IMR-90 (cell line): ENCODE data around the gene MRPL23. TPM values are rescaled to one million over a fixed set of nuclear protein-coding genes. Genes with fewer than 3 reads are reported as not detected.

Source experiments
- ATAC-seq: fragments of 200-7000 bp; cut with Tn5 transposase; 2 replicates; pipeline ENCODE4 v1.9.1; 2020; ENCODE audit warnings: low read depth, mild to moderate bottlenecking, moderate library complexity
- BruUV-seq: library from RNA; stranded (reverse); fragments of 400-500 nt; replicated peaks from 2 replicates; lab custom pipeline; 2021; lab: Mats Ljungman, UMichigan
- CTCF ChIA-PET: fragments of 300-600 bp; formaldehyde crosslinking; extraction: SDS; loops from one replicate; lab custom pipeline; 2021; ENCODE audit warnings: antibody characterized with exemption; lab: Yijun Ruan, JAX
- POLR2A ChIA-PET: fragments of 300-600 bp; sonication (Branson Sonifier 250); formaldehyde crosslinking; loops from one replicate; lab custom pipeline; 2022; ENCODE audit warnings: antibody characterized with exemption; ENCODE audit not compliant: unreplicated experiment; lab: Charles Lee
- DNase-seq: peaks from one replicate; pipeline ENCODE4 v3.0.0; 2013
- H2AFZ ChIP-seq: replicated peaks from 2 replicates; pipeline ENCODE3; 2013; ENCODE audit warnings: low read length, mild to moderate bottlenecking; ENCODE audit not compliant: poor library complexity
- H2AK5ac ChIP-seq: 2 replicates; pipeline ENCODE4 v1.6.1; 2013; ENCODE audit warnings: low read depth, low read length, inconsistent platforms
- H2AK9ac ChIP-seq: replicated peaks from 2 replicates; pipeline ENCODE3; 2013; ENCODE audit warnings: mild to moderate bottlenecking, low read depth, low read length, moderate library complexity; ENCODE audit not compliant: poor library complexity
- H2BK120ac ChIP-seq: 2 replicates; pipeline ENCODE4 v1.6.1; 2013; ENCODE audit warnings: low read depth, low read length, inconsistent platforms
- H2BK15ac ChIP-seq: 3 replicates; pipeline ENCODE4 v1.6.1; 2013; ENCODE audit warnings: low read depth, low read length, inconsistent platforms
- H2BK20ac ChIP-seq: 2 replicates; pipeline ENCODE4 v1.6.1; 2013; ENCODE audit warnings: low read depth, mild to moderate bottlenecking, inconsistent platforms, low read length, moderate library complexity
- H2BK5ac ChIP-seq: 2 replicates; pipeline ENCODE4 v1.6.1; 2013; ENCODE audit warnings: mild to moderate bottlenecking, low read depth, low read length, inconsistent platforms; ENCODE audit not compliant: poor library complexity, severe bottlenecking
- H3K14ac ChIP-seq: replicated peaks from 2 replicates; pipeline ENCODE4 v1.6.1; 2013; ENCODE audit warnings: low read depth, low read length, inconsistent platforms
- H3K18ac ChIP-seq: 2 replicates; pipeline ENCODE4 v1.6.1; 2013; ENCODE audit warnings: low read depth, low read length, control low read depth
- H3K23ac ChIP-seq: 2 replicates; pipeline ENCODE4 v1.6.1; 2013; ENCODE audit warnings: low read depth, low read length, inconsistent platforms
- H3K27ac ChIP-seq: 2 replicates; pipeline ENCODE4 v1.5.1; 2013; ENCODE audit warnings: mild to moderate bottlenecking, control low read depth, low read length; ENCODE audit not compliant: insufficient read depth
- H3K27me3 ChIP-seq: 2 replicates; pipeline ENCODE4 v1.6.1; 2013; ENCODE audit warnings: low read length; ENCODE audit not compliant: control insufficient read depth, insufficient read depth
- H3K36me3 ChIP-seq: 2 replicates; pipeline ENCODE4 v1.6.1; 2013; ENCODE audit warnings: low read length, mixed read lengths; ENCODE audit not compliant: control insufficient read depth, insufficient read depth
- H3K4ac ChIP-seq: 2 replicates; pipeline ENCODE4 v1.6.1; 2013; ENCODE audit warnings: low read depth, low read length, inconsistent platforms
- H3K4me1 ChIP-seq: 2 replicates; pipeline ENCODE4 v1.6.1; 2013; ENCODE audit warnings: low read length, mixed read lengths; ENCODE audit not compliant: control insufficient read depth, insufficient read depth
- H3K4me2 ChIP-seq: 2 replicates; pipeline ENCODE4 v1.6.1; 2013; ENCODE audit warnings: low read depth, mild to moderate bottlenecking, control low read depth, low read length, moderate library complexity
- H3K4me3 ChIP-seq: 2 replicates; pipeline ENCODE4 v1.5.1; 2013; ENCODE audit warnings: low read depth, mild to moderate bottlenecking, control low read depth, low read length, moderate library complexity; ENCODE audit not compliant: insufficient read depth
- H3K56ac ChIP-seq: 2 replicates; pipeline ENCODE4 v1.6.1; 2013; ENCODE audit warnings: low read length, inconsistent platforms; ENCODE audit not compliant: insufficient read depth; ENCODE audit errors: extremely low read depth
- H3K79me1 ChIP-seq, 2 experiments: 2 replicates each; pipeline ENCODE4 v1.6.1; 2013; ENCODE audit warnings: low read length in 2 of 2, inconsistent platforms in 1 of 2, low read depth in 1 of 2
- H3K9ac ChIP-seq: 2 replicates; pipeline ENCODE4 v1.6.1; 2013; ENCODE audit warnings: low read depth, low read length, control low read depth
- H3K9me1 ChIP-seq: 2 replicates; pipeline ENCODE4 v1.6.1; 2013; ENCODE audit warnings: low read length, inconsistent platforms; ENCODE audit not compliant: insufficient read depth
- H3K9me3 ChIP-seq: 2 replicates; pipeline ENCODE4 v1.6.1; 2013; ENCODE audit warnings: low read length; ENCODE audit not compliant: control insufficient read depth, insufficient read depth
- H4K20me1 ChIP-seq: 2 replicates; pipeline ENCODE4 v1.6.1; 2013; ENCODE audit warnings: low read length, inconsistent platforms; ENCODE audit not compliant: insufficient read depth
- H4K5ac ChIP-seq: 2 replicates; pipeline ENCODE4 v1.6.1; 2013; ENCODE audit warnings: mild to moderate bottlenecking, low read depth, low read length, control low read depth
- H4K8ac ChIP-seq, 2 experiments: 2 replicates each; pipeline ENCODE4 v1.6.1; 2013; ENCODE audit warnings: low read depth in 2 of 2, low read length in 2 of 2, control low read depth in 1 of 2, inconsistent platforms in 1 of 2
- H4K91ac ChIP-seq: 2 replicates; pipeline ENCODE4 v1.6.1; 2013; ENCODE audit warnings: low read depth, low read length, inconsistent platforms; ENCODE audit not compliant: insufficient read depth
- CEBPB ChIP-seq: IDR thresholded peaks from 2 replicates; pipeline ENCODE4 v1.6.1; 2012; ENCODE audit warnings: low read depth, low read length, improper control_type of control experiment
- CTCF ChIP-seq: conservative IDR thresholded peaks from 2 replicates; pipeline ENCODE4 v1.5.1; 2012; ENCODE audit warnings: mild to moderate bottlenecking, low read depth, low read length, improper control_type of control experiment
- FOS ChIP-seq: fragments of 150-350 bp; IDR thresholded peaks from 2 replicates; pipeline ENCODE4 v1.6.1; 2016; ENCODE audit warnings: low read depth, low read length
- MAZ ChIP-seq: IDR thresholded peaks from 2 replicates; pipeline ENCODE4 v1.6.1; 2012; ENCODE audit warnings: low read depth, mild to moderate bottlenecking, low read length, improper control_type of control experiment, moderate library complexity, borderline replicate concordance
- RAD21 ChIP-seq: IDR thresholded peaks from 2 replicates; pipeline ENCODE4 v1.6.1; 2012; ENCODE audit warnings: low read length, improper control_type of control experiment
- WGBS, 2 experiments: methylation state at CpG; one replicate each; pipeline versions ENCODE4 v1.1.5 to v1.1.7; 2013; ENCODE audit warnings: missing lambda C conversion rate in 2 of 2; ENCODE audit not compliant: insufficient read length in 1 of 2; ENCODE audit errors: extremely low coverage in 2 of 2; 5-methylcytosine and 5-hydroxymethylcytosine counted together
- dilution Hi-C: fragments of 300-500 bp; cut with HindIII; formaldehyde crosslinking; loops from one replicate; pipeline ENCODE4 v1.14.3; 2018; ENCODE audit warnings: low sequenced_read_pairs; ENCODE audit not compliant: unreplicated experiment
- in situ Hi-C: fragments of 300-500 bp; cut with MboI; formaldehyde crosslinking; loops from 3 replicates; pipeline ENCODE4 v1.14.3; 2019; ENCODE audit warnings: low sequenced_read_pairs, inconsistent platforms, mixed read lengths
- intact Hi-C: fragments of 100-400 bp; cut with micrococcal nuclease; formaldehyde crosslinking; loops from 2 replicates; pipeline ENCODE4 v1.10.0; 2022
- polyA plus RNA-seq, 3 experiments: library from polyadenylated mRNA; depleted of rRNA; stranded (reverse); fragments of >200 nt; gene quantifications; 2 replicates each; pipeline ENCODE4 v1.2.3, GENCODE V29; 2012; ENCODE audit warnings: low replicate concordance in 1 of 3
- total RNA-seq: library from RNA; depleted of rRNA; stranded (reverse); fragments of >200 nt; gene quantifications from 2 replicates; pipeline ENCODE4 v1.2.3, GENCODE V29; 2012

MRPL23 gene
- total and polyA plus RNA-seq, 2 of the 4 experiments (the other 2 are of a cell fraction), result 68.4 to 114 TPM

- intact Hi-C loops (no loop called here), in situ Hi-C loops (no loop called here), dilution Hi-C loops (no loop called here)
- Histone ChIP-seq H4K91ac (no peak overlapping the region), H2BK15ac (no peak overlapping the region), H2AFZ (no peak overlapping the region), H2BK5ac (no peak overlapping the region), H3K56ac (no peak overlapping the region), H2BK120ac (no peak overlapping the region), H3K36me3 (no peaks in the 10 kb centered on the region), H3K23ac (no peak overlapping the region), H3K18ac (no peak overlapping the region), H3K4me1 (no peaks in the 10 kb centered on the region), H3K4me3 (no peak overlapping the region), H4K5ac (no peak overlapping the region), H2AK9ac (no peak overlapping the region), H2BK20ac (no peak overlapping the region), H3K14ac (no peak overlapping the region), H3K27me3 (no peaks in the 10 kb centered on the region), H3K9me3 (no peaks in the 10 kb centered on the region), H3K9me1 (no peaks in the 10 kb centered on the region), H3K27ac (no peak overlapping the region), H3K4me2 (no peak overlapping the region), H3K79me1 (no peaks in the 10 kb centered on the region), H3K9ac (no peak overlapping the region), H2AK5ac (no peak overlapping the region), H4K20me1 (no peaks in the 10 kb centered on the region), H4K8ac (no peak overlapping the region), H3K4ac (no peak overlapping the region)
- WGBS, 2 experiments, result no CpG with 5 or more reads among the region's 15 CpGs
- BruUV-seq, result no TSS peak
- no peak for ATAC-seq
- ChIA-PET POLR2A (no interaction called here), CTCF (no interaction called here)
- DNase-seq, result no peak
- TF ChIP-seq MAZ (no peak), FOS (no peak), RAD21 (no peak), CTCF (no peak), CEBPB (no peak)
Observed at GRCh38 chr11:1989953-1990352, 42.8 kb downstream of the MRPL23 start.
